ENCODE results near the gene NT5C1B. TPM values are rescaled to one million over a fixed set of nuclear protein-coding genes. Genes with fewer than 3 reads are reported as not detected.

NT5C1B gene
- total RNA-seq, 1 donor from 2014 or later = not detected

GRCh38 chr2:18602298-18602697 is 12.9 kb upstream of the NT5C1B start:
- Histone ChIP-seq H4K20me1 (ENCODE audit: low read depth) (no peaks in the 10 kb centered on the region), H3F3A (ENCODE audit: low read depth) (no peaks in the 10 kb centered on the region), H3K4me1 (no peaks in the 10 kb centered on the region), H3K79me2 (ENCODE audit: low read depth) (no peaks in the 10 kb centered on the region), H3K4me3 (no peak overlapping the region), H3K27ac (no peak overlapping the region), H3K36me3 (no peaks in the 10 kb centered on the region), H2AFZ (replicated peaks) (no peak overlapping the region), H3K9ac (no peak overlapping the region), H3K27me3 (no peaks in the 10 kb centered on the region), H3K9me3 (ENCODE audit: low read depth) (no peaks in the 10 kb centered on the region), H3K4me2 (no peak overlapping the region)
- Mint-ChIP-seq H3K4me3 (no peak overlapping the region), H3K4me1 (peaks cover 7% of the 10 kb centered on the region), H3K27ac (no peak overlapping the region), H3K9me3 (no peaks in the 10 kb centered on the region), H3K27me3 (ENCODE audit: insufficient read depth, low read depth) (no peaks in the 10 kb centered on the region), H3K36me3 (no peaks in the 10 kb centered on the region)
- no peak for DNase-seq (ENCODE audit: low spot score)
- TF ChIP-seq EZH2 (IDR thresholded peaks at IDR 0.05) (no peak), EZH2phosphoT487 (IDR thresholded peaks at IDR 0.05) (no peak), CTCF (IDR thresholded peaks at IDR 0.05) (no peak)

- Mint-ChIP-seq H3K4me1 (no peaks in the 10 kb centered on the region), H3K27ac (no peak overlapping the region), H3K4me3 (no peak overlapping the region), H3K27me3 (ENCODE audit: insufficient read depth, low read depth) (no peaks in the 10 kb centered on the region), H3K9me3 (no peaks in the 10 kb centered on the region), H3K36me3 (no peaks in the 10 kb centered on the region)
- Histone ChIP-seq H4K20me1 (ENCODE audit: low read depth) (no peaks in the 10 kb centered on the region), H3K9ac (no peak overlapping the region), H3K36me3 (no peaks in the 10 kb centered on the region), H3K27ac (no peak overlapping the region), H3K9me3 (ENCODE audit: low read depth) (no peaks in the 10 kb centered on the region), H3K4me2 (no peak overlapping the region), H3F3A (ENCODE audit: low read depth) (no peaks in the 10 kb centered on the region), H3K27me3 (no peaks in the 10 kb centered on the region), H3K4me3 (no peak overlapping the region), H3K79me2 (ENCODE audit: low read depth) (no peaks in the 10 kb centered on the region), H2AFZ (replicated peaks) (no peak overlapping the region), H3K4me1 (no peaks in the 10 kb centered on the region)
- TF ChIP-seq EZH2phosphoT487 (IDR thresholded peaks at IDR 0.05) (no peak), EZH2 (IDR thresholded peaks at IDR 0.05) (no peak), CTCF (IDR thresholded peaks at IDR 0.05) (no peak)
- DNase-seq (ENCODE audit: low spot score) = no peak
Observed at GRCh38 chr2:18600255-18600613, 10.9 kb upstream of the NT5C1B start.

GRCh38 chr2:18599509-18600254 is 10.3 kb upstream of the NT5C1B start:
- Mint-ChIP-seq H3K4me1 (no peaks in the 10 kb centered on the region), H3K4me3 (no peak overlapping the region), H3K27ac (no peak overlapping the region), H3K27me3 (ENCODE audit: insufficient read depth, low read depth) (no peaks in the 10 kb centered on the region), H3K9me3 (no peaks in the 10 kb centered on the region), H3K36me3 (no peaks in the 10 kb centered on the region)
- Histone ChIP-seq H3K9ac (no peak overlapping the region), H3K9me3 (ENCODE audit: low read depth) (no peaks in the 10 kb centered on the region), H3K36me3 (no peaks in the 10 kb centered on the region), H3K79me2 (ENCODE audit: low read depth) (no peaks in the 10 kb centered on the region), H3K27ac (no peak overlapping the region), H3K4me2 (no peak overlapping the region), H3K4me1 (no peaks in the 10 kb centered on the region), H3F3A (ENCODE audit: low read depth) (no peaks in the 10 kb centered on the region), H3K4me3 (no peak overlapping the region), H2AFZ (replicated peaks) (no peak overlapping the region), H4K20me1 (ENCODE audit: low read depth) (no peaks in the 10 kb centered on the region), H3K27me3 (no peaks in the 10 kb centered on the region)
- TF ChIP-seq EZH2 (IDR thresholded peaks at IDR 0.05) = no peak
- no peak for TF ChIP-seq CTCF (IDR thresholded peaks at IDR 0.05)
- no peak for TF ChIP-seq EZH2phosphoT487 (IDR thresholded peaks at IDR 0.05)
- no peak for DNase-seq (ENCODE audit: low spot score)
